HG03175 (cell line): ENCODE measurements around the gene LRRN2.
"Not testable (repeated sequence)": the region's sequence is repeated elsewhere in the genome, so short reads cannot be mapped to it uniquely, and the experiment has no call there.

Experiments used
- ATAC-seq: cut with Tn5 transposase; IDR thresholded peaks from one replicate; pipeline ENCODE4 v1.9.1; 2021; ENCODE audit warnings: mild to moderate bottlenecking, moderate library complexity; ENCODE audit not compliant: unreplicated experiment

Gene LRRN2

GRCh38 chr1:204685236-204686006, at the start of gene LRRN2:
Gene LRRN2, minus strand, starts transcription at chr1:204685738. Its CDS starts 65,746 bp downstream, at chr1:204619992.
- ATAC-seq = no peak

DNA sequence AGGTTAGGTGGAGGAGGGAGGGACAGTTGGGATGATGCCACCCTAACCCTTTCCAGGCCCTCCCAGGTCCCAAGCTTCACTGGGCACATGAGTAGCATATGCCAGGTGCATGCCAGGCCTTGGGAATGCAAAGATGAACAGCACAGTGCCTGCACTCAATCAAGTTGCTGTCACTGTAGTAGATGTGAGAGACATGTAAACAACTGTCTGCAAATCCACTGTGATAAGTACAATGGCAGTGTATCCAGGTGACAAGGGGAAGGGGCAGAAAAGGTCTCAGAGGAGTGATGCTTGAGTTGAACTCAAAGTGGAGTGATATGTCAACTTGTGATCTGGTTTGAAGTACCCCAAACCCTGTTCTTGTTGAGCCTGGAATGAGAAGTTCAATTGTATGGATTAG, 49.5 kb upstream of the LRRN2 start:
- no peak for ATAC-seq

- no peak for ATAC-seq
Observed at GRCh38 chr1:204733869-204734596, 48.5 kb upstream of the LRRN2 start.

- no peak for ATAC-seq
Observed at GRCh38 chr1:204733289-204733688, 47.8 kb upstream of the LRRN2 start.

- ATAC-seq = no peak
Observed at GRCh38 chr1:204731985-204732575, 46.5 kb upstream of the LRRN2 start.

DNA sequence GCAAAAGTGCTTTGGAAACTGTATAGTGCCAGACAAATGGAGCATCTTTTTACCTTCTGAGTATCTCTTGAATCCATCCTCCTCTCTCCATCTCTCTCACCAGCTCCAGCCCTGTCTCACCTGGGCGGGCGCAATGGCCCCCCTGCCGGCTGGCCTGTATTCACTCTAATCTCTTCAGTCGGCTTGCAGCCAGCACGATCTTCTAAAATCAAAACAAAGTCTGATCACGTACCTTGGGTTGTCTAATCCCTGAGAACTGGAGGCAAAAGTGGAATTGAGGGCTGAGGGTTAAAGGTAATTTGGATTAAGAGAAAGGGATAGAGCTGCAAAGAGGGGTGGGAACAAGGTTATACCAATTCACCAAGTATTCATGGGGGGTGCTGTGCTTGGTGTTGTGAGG, 46.0 kb upstream of the LRRN2 start:
- no peak for ATAC-seq

DNA sequence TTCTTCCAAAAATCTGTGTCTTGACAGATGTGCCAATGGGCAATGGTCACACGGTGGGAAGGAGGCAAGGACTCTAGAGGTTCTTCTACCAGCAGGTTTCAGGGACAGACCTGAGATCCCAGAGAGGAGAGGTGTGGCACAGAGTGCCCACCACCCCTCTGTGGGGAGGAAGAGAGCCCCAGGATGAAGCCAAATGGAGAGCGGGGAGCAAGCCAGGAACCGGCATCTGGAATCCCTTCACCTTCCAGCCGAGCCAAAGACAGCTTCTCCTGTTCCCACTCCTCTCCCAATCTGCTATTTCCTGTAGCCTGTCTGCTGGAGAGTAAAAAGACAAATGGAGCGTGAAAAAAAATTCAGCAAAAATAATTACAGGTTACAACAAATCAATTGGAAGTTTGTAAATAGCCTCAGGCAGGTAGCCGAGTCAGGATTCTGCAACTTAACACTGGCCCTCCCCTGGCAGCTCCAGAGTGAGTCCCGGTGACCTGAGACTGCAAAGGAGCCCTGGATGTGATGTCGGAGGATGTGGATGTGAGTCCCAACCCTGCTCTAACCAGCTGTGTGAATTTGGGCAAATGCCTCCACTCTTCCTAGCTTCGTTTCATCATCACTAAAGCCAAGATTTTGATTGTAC, 45.4 kb upstream of the LRRN2 start:
- no peak for ATAC-seq

DNA sequence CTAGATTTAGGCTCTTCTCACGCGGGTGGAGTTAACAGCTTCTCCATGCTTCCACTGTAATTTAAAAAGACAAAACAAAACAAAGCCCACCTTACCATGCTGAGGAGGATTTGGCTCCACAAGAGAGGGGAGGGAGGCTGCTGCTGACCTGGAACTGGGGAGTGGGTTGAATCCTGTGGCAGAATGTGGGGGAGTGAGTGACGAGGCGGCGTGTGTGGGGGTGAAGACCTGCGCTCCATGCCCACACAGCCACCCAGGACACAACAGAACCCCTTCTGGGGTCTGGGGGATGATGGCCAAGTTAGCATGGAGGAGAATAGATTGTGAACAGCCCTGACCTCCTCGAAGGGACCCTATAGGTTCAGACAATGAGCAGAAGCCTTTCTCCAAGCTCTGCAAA, 44.0 kb upstream of the LRRN2 start:
- no peak for ATAC-seq

DNA sequence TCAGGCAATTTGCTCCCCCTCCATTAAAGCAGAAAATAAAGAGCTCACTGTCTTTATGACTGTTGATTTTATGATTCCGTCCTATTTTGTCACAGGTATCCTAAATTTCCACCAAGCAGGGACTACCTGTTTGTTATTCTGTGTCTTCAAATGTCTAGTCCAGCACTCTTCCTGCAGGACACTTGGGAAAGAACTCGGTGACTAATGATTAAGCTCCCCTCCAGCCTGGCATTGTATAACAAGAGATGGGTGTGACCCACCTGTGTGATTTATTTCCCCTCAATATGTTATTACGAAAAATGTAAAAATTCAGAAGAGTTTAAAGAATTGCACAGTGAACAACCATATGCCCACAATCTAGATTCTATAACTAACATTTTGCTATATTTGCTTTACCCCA, 42.9 kb upstream of the LRRN2 start:
- no peak for ATAC-seq

DNA sequence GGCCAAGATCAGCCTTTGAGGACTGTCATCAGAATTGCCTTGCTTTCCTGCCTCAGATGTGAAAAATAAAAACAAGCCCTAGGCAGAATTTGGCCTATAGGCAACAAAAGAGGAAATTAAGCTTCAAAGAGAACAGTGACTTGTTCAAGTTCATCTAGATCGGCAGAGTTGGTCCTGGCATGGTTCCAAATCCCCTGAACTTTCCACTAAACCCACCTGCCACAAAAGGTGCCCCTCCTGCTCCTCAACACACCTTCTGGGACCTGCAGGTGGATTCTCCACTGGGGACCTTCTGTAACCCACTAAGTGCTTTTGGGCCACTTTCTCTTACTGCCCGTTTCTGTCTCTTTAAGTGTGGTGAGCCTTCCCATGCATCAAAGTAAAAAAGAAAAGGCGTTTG, 42.5 kb upstream of the LRRN2 start:
- no peak for ATAC-seq

- ATAC-seq = not testable (repeated sequence)
Observed at GRCh38 chr1:204727438-204727837, 41.9 kb upstream of the LRRN2 start.

DNA sequence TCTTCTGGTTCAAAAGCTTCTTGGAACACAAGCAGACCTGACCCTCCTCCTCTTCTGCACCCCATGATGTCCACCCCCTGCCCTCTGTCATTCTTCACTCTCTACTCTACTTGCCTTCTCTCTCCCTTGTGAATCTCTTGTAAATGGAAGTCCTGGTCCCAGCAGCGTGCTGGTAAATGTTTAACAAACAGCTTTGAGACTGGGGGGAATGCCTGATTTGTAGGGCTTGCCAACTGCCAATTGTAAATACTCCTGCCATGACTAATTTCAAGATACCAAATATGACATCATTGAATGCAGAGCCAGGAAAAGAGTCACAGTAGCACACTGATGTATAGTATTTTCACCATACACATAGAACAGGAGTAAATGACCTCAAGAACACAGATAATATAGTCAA, 40.9 kb upstream of the LRRN2 start:
- no peak for ATAC-seq

GRCh38 chr1:204725821-204726448, 40.4 kb upstream of the LRRN2 start:
- ATAC-seq = no peak

- no peak for ATAC-seq
Observed at GRCh38 chr1:204723131-204723787, 37.7 kb upstream of the LRRN2 start.

DNA sequence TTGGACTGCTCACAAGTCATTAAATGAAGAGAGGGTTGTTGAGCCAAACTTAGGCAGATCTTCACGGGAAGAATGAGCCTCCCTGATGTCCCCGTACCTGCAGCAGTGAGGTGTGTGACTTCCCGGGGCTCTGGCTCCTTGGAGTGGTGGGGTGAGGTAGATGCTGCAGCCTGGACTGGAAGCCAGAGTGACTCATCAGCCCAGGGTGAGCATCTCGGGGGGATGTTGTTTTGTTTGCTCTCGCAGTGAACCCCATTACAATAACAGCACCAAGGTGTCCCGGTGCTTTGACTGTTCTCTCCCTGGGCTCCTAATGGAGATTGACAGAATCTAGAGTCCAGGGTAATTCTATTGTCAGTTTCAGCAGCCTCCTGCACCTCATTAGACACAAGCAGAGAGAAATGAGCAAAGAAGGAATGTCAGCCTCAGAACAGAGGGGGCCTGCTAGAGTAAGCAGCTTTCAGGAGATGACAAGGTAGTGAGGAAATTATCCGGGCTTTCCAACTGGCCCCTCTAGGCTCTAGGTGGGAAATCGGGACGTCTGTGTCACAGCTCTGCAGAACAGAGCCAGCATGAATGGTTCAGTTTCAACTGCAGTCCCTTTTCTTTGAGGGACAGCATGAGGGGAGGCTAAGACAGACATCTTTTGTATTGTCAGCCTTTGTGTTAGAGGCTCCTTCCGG, 36.0 kb upstream of the LRRN2 start:
- ATAC-seq = no peak

- ATAC-seq = no peak
Observed at GRCh38 chr1:204716660-204717059, 31.1 kb upstream of the LRRN2 start.

DNA sequence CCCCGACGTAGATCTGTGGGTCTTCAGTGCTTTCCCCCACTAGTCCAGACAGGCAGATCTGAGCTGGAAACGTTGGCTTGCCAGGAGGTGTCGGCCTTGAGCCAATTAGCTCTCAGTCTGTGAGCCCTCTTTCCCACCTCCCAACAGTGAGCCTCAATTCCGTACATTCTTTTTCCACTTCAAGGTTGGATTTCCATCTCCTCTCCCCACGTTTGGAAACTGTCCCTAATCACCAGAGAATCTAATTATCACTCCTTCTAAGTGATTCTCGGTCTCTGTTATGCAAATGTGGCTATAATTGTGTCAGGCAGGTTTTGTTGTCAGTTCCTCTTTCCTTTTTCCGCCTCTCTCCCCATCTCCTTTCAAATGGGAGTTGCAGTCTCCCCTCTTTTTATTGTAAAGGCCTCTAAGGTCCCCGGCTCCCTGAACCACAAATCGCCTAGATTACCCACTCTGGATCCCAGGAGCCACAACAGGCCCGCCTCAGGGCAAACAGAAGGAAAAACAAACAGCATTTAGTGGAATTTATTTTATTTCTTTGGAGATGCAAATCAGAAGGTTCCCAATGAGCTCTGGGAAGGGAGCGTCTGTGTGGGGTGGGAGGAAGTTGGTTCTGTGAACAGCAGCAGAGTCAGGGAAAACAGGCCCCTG, 29.4 kb upstream of the LRRN2 start:
- ATAC-seq = no peak

- ATAC-seq = no peak
Observed at GRCh38 chr1:204714194-204714860, 28.8 kb upstream of the LRRN2 start.

DNA sequence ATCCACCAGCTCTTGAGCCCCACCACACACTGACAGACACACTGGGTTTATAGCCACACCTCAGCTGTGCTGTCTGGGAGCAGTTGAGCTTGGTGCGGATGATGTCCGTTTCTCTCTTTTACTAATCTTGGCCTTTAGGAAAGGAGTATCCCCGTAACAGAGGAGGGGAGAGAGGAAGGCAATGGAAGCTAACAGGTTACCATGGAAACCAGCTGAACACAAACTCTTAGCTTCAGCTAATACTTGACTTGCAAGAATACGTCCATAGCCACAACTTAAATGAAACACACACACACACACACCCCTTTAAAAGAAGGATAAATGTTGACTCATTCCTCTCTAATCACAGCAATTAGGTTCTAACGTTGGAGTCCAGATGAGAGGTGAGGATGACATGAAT, 28.0 kb upstream of the LRRN2 start:
- no peak for ATAC-seq
